ENCODE results near the gene PDIA5.

PDIA5 gene

DNA sequence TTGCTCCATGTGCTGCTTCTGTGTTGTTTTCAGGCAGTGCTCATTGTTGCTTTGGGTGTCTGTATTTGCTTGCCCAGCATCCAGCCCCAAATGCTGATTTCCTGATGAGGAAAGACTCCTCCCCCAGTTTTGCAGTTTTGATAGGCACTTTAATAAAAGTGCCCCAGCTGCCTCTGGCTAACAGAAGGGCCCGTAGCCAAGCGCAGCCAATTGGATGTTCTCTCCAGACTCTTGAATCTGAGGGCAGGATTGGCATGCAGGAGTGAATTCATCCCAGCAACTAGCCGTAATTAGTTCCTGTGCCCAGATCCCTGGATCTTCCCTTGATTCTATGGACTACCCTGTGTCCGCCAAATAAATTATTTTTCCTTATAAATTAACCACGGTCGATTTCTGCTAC is 24.4 kb upstream of the PDIA5 start:
- no peak for DNase-seq (ENCODE audit: low read depth in 2 of 2)

DNA sequence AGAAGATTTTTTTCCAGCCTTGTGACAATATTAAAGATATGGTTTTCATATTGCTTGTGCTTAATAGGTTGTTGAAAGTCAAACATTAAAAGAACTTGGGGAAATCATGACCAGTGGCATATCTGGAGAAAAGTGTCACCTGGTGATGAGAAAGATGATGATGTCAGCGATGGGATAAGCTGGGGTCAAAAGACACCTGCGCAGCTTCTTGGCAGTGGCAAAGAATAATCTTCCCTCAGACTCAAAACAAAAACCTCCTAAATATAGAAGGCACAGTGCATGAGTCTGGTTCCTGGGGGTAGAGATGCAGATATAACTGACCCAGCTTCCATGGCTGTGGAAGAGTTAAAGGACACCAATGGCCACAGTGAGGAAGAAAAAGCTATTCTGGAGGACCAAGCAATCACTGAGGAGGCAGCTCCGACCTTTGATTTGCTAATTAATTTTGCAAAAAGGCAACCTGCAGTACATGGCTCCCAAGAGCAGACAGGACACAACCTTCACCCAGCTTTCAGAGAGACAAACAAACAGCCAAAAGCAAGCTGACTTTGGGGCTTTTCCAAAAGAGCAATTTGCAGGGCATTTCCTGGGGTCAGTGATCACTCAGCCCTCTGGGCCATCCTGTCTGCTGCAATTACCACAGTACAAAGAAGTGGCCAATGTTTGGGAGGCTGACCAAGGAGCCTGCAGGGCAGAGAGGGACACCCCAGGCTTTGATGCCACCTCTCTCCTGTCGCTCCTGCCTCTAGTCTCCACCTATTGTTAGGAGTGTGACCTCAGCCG is 21.7 kb upstream of the PDIA5 start:
- DNase-seq (ENCODE audit: low read depth in 2 of 2), result no peak

DNA sequence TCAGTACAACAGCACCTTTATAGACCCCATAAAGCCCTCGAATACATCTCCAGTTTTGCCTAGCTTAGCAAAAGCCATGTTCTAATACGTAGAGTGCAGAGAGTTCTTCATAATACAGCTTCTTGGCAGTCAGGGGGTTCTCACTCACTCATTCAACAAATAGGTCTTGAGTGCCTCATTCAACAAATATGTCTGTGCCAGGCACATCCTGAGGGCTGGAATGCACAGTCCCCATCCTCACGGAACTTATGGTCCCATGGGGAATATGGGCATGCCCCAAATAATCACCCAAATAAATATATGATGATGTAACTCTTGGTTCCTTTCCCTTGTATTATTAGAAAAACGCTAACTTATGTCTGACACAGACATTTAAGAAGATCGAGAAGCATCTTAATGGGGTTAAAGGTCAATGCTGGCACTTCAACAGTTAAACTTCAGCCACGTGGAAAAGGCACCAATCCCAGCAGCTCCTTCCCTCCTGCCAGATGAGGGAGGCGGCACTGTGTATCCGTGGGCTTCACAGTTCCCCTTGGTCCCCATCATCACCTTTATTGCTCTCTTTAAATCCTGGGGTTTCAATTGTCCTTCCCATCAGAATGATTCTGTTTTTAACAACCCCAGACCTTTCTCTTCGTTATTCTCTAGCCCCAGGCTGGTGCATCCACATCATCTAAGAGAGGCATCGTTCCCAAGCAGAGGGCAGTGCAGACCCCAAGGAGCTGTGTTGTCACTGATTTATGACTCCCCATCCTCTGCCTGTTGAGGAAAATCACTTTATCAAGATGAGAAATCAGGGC is 20.4 kb upstream of the PDIA5 start:
- no peak for DNase-seq (ENCODE audit: low read depth in 2 of 2)

DNA sequence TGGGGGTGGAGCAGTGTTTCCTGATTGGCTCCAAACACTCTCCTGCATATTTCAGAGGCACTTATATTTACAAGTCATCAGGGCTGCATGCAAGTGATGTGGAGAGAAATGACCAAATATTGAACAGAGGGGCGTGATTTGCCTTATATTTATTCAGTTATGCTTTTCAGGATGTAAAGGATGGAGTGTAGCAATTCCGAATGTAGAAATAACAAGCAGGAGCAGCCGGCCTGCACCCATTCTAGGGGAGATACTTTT is 19.8 kb upstream of the PDIA5 start:
- no peak for DNase-seq (ENCODE audit: low read depth in 2 of 2)

DNA sequence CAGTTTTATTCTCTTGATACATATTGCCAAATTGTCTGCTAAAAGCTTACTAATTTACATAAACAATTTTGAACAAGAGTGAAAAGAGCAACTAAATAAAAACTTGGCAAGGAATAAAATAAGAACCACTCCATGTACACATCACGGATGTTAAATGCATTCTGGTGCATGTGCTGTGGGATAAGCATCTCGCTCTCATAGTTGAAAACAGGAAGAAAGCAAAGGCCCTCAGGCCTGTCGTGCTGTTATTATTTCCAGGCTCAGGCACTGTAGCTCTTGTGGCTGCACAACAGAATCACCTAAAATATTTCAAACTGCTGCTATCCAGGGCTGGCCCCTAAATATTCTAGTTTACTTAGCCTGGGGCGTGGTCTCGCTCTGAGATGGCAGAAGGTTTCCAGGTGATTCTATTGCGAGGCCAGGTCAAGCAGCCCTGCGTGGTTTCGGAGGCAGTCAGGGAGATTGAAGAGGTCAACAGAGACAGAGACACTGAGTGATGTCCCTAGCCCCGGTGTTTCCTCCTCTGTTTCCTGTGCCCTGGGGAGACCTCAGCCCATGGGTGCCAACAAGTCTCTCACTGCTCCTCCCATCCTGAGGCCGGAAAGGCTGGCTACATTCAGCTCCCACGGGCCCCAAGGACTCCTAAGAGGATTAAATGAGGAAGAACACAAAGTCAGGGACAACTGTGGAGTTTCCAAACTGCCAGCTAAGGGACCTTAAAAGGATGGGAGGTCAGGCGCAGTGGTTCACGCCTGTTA is 18.2 kb upstream of the PDIA5 start:
- DNase-seq (ENCODE audit: low read depth in 2 of 2), result no peak

DNA sequence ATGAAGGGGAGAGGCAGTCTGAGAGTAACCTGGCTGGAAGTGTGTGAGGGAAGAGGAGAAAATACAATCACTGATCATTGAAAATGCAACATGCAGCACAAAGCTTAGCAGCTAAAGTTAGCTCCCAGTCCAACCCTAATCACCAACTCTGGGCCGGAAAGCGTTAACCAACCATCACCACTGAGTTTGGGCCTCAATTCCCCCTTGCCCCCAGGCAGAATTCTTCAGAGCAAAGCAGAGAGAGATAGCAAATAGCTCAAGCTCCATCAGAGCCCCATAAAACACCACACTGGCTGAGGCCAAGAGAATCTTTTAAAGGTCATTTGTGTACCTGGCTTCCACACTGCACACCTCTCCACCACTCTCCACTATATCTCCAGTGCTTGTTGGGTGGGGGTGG is 16.2 kb upstream of the PDIA5 start:
- no peak for DNase-seq (ENCODE audit: low read depth in 2 of 2)

DNA sequence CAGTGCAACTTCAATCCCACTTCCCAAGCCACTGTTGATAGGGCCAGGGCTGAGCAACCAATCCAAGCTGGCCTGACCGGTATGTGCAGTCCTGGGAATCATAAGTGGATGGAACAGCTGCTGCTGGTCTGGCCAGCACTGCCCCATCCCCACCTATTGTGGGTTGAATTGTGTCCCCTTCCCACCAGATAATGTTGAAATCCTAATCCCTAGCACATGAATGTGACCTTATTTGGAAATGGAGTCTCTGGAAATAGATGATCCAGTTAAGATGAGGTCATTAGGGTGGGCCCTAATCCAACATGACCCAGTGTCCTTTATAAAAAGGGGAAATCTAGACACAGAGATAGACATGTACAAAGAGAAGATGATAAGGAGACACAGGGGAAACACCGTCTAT is 13.7 kb upstream of the PDIA5 start:
- DNase-seq (ENCODE audit: low read depth in 2 of 2), result no peak

DNA sequence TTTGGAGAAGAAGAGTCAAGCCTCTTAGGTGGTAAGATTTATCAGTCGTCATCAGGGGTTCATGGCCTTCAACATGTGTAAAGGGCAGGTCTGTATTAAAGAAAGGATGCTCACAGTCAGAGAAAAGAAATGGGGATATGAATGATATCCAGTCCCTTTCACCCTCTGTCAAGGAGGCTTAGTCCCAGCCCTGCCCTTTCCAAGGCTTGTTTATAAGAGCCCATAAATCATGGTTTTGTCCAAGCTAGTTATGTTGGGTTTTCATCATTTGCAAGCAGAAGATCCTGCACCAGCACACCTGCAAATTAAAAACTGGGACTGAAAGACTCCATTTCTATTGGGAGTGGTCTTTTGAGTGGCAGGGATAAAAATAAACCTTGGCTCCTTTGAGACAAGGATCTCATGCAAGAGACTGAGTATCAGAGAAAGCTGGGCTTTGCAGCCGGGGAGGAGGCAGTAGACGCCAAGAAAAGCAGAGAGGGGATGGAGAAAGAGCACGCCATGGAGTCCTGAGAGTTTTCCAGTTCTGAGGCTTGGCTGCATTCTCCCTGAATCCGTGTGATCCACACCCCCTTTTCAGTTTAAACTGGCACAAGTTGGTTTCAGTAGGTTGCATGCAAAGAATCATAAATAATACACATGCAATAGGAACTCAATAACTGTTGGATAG is 12.6 kb upstream of the PDIA5 start:
- DNase-seq (ENCODE audit: low read depth in 2 of 2), result no peak

DNA sequence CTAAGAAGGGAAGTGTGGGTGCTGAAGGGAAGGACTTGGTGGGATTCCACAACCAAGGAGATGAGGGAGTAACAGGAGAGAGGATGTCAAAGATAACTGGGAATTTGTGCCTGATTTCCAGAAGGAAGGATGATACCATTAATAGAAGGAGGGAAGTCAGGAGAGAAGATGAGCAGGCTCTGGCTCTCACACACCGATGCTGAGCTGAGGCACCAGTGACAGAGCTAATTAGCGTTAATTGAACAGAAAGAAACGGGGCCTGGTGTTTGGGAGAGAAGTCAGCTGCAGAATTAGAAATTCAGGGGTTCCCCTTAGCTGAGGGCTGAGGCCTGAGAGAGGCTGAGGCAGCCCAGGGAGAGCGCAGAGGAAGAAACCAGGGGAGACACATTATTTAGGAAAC is 11.9 kb upstream of the PDIA5 start:
- no peak for DNase-seq (ENCODE audit: low read depth in 2 of 2)

DNA sequence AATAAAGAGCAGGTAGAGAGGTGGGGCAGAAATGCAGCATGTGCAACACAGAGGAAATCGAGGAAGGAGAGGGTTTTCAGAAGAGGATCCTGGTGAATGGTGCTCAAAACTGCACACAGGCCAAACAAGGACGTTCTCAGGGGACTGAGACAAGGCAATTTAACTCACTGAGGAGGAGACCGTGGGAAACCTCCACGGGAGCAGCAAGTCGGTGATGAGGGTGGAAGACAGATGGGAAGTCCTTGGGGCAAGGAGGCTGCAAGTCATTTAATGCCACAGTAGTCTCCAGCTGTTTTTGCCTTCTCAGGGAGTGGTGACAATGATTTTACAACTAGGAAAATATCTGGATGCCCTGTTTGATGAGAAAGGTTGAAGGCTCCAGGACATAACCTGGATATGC is 11.5 kb upstream of the PDIA5 start:
- no peak for DNase-seq (ENCODE audit: low read depth in 2 of 2)

DNA sequence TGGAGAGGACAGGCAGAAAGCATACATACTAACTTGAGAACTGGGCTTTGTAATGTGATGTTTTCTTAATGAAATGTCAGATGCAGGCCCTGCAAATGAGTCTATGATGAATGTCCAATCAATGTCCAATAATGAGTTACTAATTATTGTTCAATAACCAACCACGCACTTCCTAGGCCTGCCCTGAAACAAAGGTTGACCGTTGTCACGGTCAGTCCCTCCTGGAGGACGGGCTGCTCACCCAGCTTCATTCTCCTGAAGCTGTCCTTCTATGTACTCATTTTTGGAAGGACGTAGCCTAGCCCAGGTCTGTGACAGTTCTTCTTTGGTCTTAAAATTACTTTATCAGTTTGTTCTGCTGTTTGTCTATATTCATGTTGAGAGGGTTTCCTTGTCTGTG is 8.3 kb upstream of the PDIA5 start:
- DNase-seq (ENCODE audit: low read depth in 2 of 2), result no peak

DNA sequence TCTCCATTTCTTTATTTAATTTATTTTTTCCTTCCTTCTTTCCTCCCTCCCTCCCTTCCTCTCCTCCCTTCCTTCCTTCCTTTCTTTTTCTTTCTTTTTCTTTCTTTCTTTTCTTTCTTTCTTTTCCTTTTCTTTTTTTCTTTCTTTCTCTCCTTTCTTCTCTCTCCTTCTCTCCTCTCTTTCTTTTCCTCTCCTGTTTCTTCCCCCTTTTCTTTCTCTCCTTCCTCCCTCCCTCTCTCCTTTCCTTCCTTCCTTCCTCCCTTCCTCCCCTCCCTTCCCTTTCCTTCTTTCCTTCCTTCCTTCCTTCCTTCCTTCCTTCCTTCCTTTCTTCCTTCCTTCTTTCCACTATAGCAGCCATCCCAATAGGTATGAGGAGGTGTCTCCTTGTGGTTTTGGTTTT is 6.8 kb upstream of the PDIA5 start:
- DNase-seq (ENCODE audit: low read depth in 2 of 2), result no peak

DNA sequence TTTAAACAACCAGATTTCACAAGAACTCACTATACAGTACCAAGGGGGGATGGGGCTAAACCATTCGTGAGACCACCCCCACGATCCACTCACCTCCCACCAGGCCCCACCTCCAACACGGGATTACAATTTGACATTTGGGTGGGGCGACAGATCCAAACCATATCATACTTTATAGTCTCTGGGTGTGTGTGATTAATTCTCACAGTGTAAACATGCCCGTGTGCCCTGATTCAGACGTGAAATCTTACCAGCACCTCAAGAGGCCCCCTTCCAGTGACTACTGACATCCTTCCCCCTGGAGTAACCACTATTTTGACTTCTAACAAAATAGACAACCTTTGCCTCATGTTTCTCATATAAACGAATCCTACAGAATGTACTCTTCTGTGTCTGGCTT is 5.0 kb upstream of the PDIA5 start:
- no peak for DNase-seq (ENCODE audit: low read depth in 2 of 2)

DNA sequence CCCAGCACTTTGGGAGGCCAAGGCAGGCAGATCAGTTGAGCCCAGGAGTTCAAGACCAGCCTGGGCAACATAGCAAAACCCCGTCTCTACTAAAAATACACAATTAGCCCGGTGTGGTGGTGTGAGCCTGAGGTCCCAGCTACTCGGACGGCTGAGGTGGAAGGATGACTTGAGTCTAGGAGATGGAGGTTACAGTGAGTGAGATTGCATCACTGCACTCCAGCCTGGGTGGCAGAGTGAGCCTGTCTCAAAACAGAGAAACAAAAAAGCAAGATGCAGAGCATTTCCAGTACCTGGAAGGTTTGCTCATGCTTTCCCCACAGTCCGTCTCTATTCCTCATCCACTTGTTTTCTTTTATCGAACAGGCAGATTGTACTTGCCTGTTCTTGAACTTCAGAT is 3.8 kb upstream of the PDIA5 start:
- no peak for DNase-seq (ENCODE audit: low read depth in 2 of 2)

DNA sequence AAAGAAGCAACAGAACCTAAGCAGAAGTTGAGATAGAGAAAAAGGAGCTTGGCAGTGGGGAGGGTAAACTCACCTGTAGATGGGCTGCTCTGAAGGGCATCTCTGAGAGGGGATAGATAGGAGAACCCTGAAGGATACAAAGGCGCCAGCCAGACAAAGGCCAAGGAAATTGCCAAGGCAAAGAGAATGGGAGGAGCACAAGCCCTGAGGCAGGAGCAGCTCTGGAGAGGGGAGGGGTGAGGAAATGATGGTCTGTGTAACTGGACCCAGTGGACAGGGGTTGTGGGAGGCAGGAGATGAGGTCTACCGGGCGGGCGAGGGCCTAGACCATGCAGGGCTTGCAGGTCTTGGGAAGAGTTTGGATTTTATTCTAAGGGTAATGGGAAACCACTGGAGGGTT is 2.3 kb upstream of the PDIA5 start:
- no peak for DNase-seq (ENCODE audit: low read depth in 2 of 2)

DNA sequence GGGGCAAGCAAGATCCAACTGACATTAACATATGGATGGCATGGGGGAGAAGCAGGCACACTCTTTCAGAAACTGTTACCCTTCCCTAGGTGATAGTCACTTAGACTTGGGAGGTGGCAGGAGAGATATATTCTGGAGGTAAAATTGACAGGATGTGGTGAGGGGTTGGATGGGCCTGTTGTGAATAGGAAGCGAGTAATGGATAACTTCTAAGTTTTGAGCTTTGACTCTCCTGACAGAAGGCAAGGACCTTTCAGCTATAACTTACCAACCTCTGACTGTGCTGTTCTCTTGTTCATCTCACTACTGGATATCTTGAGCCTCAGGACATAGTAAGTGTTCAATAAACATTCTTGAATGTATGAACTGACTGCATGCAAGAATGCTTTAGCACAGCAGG is 1.9 kb upstream of the PDIA5 start:
- no peak for DNase-seq (ENCODE audit: low read depth in 2 of 2)

DNA sequence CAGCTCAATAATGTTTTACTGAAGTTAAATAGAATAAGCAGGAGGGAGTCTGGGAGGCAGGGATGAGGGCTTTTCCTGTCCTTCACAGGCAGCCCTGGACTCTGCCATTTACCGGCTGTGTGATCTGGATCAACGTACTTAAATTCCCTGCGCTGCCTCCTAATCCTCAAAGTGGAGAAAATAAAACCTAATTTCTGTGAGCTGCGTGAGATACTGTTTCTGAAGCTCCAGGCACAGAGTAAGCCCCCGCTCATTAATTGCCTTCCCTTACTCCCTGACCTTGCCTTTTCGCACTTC is 278 bp upstream of the PDIA5 start:
- DNase-seq (ENCODE audit: low read depth in 2 of 2), result no peak

DNA sequence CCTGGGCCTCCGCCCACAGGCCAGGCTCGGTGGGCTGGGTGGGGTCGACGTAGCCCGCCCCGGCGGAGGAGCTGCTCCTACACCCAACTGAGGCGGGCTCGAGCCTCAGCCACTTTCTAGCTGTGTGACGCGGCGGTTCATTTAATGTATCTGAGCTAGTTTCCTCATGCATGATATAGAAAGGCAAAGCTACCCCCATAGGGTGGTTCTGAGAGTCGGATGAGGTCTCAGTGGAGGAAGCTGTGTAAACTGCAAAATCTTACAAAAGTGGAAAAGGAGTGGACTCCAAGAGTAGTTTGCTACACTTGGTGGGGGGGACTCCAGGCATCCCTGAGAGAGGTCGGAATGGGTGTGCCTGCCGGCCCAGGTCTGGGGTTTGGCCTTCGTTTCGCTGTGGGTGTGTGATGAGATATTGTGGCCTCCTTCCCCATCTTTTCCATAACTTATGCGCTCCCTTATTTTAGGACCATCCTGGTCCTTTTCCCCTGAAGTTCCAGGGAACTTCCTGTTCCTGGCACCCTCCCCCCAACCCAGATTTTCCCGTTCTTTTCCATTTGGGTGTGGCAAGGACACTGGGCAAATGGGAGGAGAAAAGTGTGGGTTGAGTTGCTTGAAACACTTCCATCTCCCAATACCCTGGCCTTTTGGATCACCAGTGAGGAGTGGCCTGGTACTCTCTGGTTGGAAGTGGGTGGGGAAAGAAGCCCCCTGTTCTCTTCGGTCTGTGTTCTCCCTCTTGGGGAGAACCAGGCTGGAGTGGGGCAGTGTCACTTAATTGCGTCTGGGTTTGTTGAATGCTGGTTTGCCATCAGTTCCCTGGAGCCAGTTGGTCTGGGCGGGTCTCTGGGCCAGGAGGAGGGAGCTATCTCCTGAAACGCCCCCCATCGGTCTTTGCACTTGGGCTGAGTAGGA is 1.1 kb downstream of the PDIA5 start:
- peak in 1 of 2 donors; percentile 20 for DNase-seq (ENCODE audit: low read depth in 2 of 2)

DNA sequence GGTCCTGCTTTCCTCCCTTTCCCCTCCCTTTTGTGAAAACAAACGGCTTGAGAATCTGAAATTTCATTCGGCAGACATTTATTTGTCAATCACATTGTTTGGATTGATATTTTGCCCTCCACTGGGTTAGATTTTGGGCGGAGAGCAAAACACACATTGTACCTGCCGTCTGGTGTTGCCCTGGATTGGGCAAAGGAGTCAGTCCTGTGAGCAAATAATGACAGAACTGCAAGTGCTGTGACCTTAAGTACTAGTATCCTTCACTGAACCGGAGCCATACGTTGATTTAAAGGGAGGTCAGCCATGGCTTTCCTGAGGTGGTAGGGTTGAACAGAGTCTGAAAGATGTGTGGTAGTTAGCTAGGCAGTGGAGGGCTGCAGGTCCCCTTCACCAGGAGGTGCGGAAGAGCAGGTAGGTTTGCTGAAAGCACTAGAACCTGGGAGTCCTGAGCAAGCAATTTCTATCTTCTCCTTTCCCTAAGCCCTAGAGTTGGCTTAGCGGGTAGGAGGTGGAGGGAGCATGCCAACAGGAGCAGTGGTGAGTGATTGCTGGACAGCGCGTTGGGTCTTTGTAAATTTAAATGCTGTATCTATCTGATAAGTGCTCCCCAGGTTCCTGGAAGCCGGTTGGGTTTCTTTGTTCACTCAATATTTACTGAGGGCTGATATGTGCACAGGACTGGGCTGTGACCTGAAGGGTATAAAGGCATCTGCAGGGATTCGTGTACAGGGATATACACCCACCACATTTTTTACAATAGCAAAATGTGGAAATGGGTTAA is 2.0 kb downstream of the PDIA5 start:
- DNase-seq (ENCODE audit: low read depth in 2 of 2), result no peak

DNA sequence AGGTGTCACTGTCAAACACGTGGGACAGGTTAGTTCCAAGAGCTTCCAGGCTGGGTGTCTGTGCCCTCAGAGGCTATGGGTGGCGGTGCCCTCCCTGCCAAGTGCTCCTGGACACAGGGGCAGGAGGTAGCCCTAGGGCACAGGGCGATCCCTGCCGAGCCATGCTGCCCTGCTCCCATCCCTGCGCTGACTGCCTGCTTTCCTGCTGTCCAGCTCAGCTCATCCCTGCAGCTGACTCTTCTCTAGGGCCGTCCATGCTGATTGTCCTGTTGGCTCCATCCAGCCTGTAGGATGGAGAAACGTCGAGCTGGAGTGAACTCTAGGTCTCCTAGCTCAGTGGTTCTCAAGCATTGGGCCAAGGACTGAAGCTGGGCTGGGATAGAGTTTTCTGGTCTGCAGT is 3.7 kb downstream of the PDIA5 start:
- DNase-seq (ENCODE audit: low read depth in 2 of 2), result no peak

DNA sequence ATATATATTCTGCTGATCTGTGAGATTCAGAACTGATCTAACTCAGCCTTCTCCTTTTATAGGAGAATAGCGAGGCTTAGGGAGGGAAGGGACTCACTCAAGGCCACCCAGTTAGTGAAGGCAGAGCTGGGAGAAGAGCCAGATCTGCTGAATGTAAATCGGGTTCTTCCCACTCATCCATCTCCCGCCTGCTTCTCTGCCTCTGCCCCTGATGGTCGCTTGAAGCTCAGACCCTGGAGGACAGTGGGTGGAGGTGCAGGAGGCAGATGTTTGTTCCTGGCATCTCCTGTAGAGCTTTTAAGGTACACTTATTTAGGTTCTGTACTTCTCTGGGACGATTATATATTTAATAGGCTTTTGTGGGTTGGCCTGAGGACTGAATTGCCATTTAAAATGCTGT is 4.3 kb downstream of the PDIA5 start:
- no peak for DNase-seq (ENCODE audit: low read depth in 2 of 2)
